Measurements from ENCODE around the gene SPDYE5. TPM values are rescaled to one million over a fixed set of nuclear protein-coding genes. Genes with fewer than 3 reads are reported as not detected.
A peak's percentile ranks its signal among the peaks of the same experiment; 100 is the strongest.

Gene SPDYE5
- total and polyA plus RNA-seq, 12 donors, result 0.16 to 0.20 TPM; not detected in 10

GRCh38 chr7:75532639-75533038 lies 40.5 kb downstream of the SPDYE5 start:
- ATAC-seq (no peak), DNase-seq (no peak)
- Histone ChIP-seq H3K27ac (no peak overlapping the region), H3K4me3 (no peak overlapping the region), H3K36me3 (peaks cover 0 to 33% (median 18%) of the 10 kb centered on the region in 9 donors), H3K9me3 (no peaks in the 10 kb centered on the region), H3K27me3 (no peaks in the 10 kb centered on the region), H3K4me1 (peaks cover 0 to 11% (median 2%) of the 10 kb centered on the region in 9 donors)
- intact Hi-C loops (cut with DNase I), result loop anchor here in 3 of 10 donors (10.0 kb wide), 2 partner anchors 102 to 222 kb away; no protein-coding TSS in a partner anchor
- 96 to 99% methylated on average over 4 of the region's 4 CpGs for WGBS, 2 donors
- no peak for TF ChIP-seq CTCF (IDR thresholded peaks at IDR 0.05)

GRCh38 chr7:75533926-75534325 lies 41.8 kb downstream of the SPDYE5 start:
- no peak overlapping the region for H3K27ac ChIP-seq
- H3K9me3 ChIP-seq, result no peaks in the 10 kb centered on the region
- TF ChIP-seq CTCF (IDR thresholded peaks at IDR 0.05), result no peak
- H3K27me3 ChIP-seq, result no peaks in the 10 kb centered on the region
- no peak overlapping the region for H3K4me3 ChIP-seq
- ATAC-seq (no peak), DNase-seq (no peak)
- WGBS, 2 donors, result 96 to 97% methylated on average over 6 of the region's 6 CpGs
- intact Hi-C loops (cut with DNase I), result loop anchor here in 3 of 10 donors (10.0 kb wide), 2 partner anchors 101 to 221 kb away; no protein-coding TSS in a partner anchor
- H3K4me1 ChIP-seq, result peaks cover 0 to 6% (median 0%) of the 10 kb centered on the region in 9 donors
- peaks cover 0 to 44% (median 24%) of the 10 kb centered on the region in 9 donors for H3K36me3 ChIP-seq

GRCh38 chr7:75534727-75535307 lies 42.7 kb downstream of the SPDYE5 start:
- Histone ChIP-seq H3K4me3 (no peak overlapping the region), H3K27me3 (no peaks in the 10 kb centered on the region), H3K9me3 (no peaks in the 10 kb centered on the region), H3K36me3 (peaks cover 0 to 53% (median 28%) of the 10 kb centered on the region in 9 donors), H3K27ac (peak overlapping the region in 1 of 10 donors; percentile 62), H3K4me1 (peaks cover 0 to 6% (median 0%) of the 10 kb centered on the region in 9 donors)
- DNase-seq (no peak), ATAC-seq (no peak)
- 75 to 80% methylated on average over 8 of the region's 8 CpGs for WGBS, 2 donors
- intact Hi-C loops (cut with DNase I), result loop anchor here in 3 of 10 donors (10.0 kb wide), 2 partner anchors 100 to 220 kb away; no protein-coding TSS in a partner anchor
- TF ChIP-seq CTCF (IDR thresholded peaks at IDR 0.05), result no peak

- 97% methylated on average over 4 of the region's 4 CpGs for WGBS, 2 donors
- Histone ChIP-seq H3K36me3 (peaks cover 0 to 70% (median 44%) of the 10 kb centered on the region in 9 donors), H3K27ac (no peak overlapping the region), H3K27me3 (no peaks in the 10 kb centered on the region), H3K9me3 (no peaks in the 10 kb centered on the region), H3K4me3 (no peak overlapping the region), H3K4me1 (peaks cover 0 to 6% (median 0%) of the 10 kb centered on the region in 9 donors)
- no peak for ATAC-seq
- intact Hi-C loops (cut with DNase I), result loop anchor here in 3 of 10 donors (10.0 kb wide), 2 partner anchors 98 to 218 kb away; no protein-coding TSS in a partner anchor
- TF ChIP-seq CTCF (IDR thresholded peaks at IDR 0.05), result no peak
- no peak for DNase-seq
Observed at GRCh38 chr7:75536491-75536890, 44.4 kb downstream of the SPDYE5 start.
